NCI-H524 treated with DMSO at 0.1 percent for 48 hours (cell line): ENCODE data around the gene SPSB3.
"Not testable (repeated sequence)": the region's sequence is repeated elsewhere in the genome, so short reads cannot be mapped to it uniquely, and the experiment has no call there.

Experiments
- DNase-seq: peaks from one replicate; lab custom pipeline; 2025; lab: John Stamatoyannopoulos, UW

The SPSB3 gene

DNA sequence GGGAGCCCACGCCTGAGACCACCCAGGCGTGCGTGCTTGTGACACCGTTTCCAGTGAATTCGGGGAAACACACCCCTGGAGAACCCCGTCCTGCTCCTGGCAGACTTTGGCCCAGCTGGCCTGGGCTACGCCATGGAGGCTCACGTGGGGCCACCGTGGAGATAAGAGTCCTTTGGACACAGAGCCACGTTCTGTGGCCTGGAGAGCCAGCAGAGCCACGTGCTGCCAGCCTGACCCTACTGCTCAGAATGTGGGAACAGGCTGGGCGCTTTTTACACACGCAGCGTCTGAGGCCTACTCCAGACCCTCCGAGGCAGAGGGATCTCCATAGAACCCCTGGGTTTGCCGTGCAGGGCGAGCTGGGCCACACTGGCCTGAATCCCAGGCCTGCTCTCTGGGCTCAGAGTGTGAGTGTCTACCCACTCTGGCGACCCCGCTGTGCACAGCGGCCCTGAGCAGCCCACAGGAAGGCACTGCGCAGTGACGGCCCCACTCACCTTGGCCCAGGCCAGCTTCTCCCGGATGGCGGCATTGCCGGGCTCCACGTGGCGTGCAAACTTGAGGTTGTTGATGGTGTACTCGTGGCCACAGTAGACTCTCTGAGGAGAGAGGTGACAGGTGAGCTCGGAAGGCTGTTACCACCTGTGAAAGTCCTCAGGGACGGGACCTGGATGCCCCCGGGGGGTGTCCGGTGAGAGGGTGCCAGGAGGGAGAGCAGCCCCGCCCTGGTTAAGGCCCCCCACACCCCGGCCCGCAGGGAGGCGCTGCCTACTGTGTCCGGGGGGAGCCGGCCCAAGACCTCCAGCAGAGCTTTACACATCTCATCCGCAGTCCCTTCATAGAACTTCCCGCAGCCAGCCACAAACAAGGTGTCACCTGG, 34.3 kb upstream of the SPSB3 start:
- no peak for DNase-seq

DNA sequence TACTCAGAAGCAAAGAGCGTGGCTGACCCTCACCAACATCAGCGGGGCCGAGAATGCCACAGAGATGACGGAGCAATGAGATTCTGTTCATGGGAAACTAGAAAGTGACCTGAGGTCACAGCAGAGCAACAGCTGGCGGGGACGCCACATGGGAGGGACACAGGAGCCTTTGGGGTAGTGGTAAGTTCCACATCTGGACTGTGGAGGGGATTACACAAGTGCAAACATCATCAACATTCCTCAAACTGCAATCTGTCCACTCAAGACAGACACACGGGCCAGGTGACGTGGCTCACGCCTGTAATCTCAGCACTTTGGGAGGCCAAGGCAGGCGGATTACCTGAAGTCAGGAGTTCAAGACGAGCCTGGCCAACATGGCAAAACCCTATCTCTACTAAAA, 33.1 kb upstream of the SPSB3 start:
- no peak for DNase-seq

DNA sequence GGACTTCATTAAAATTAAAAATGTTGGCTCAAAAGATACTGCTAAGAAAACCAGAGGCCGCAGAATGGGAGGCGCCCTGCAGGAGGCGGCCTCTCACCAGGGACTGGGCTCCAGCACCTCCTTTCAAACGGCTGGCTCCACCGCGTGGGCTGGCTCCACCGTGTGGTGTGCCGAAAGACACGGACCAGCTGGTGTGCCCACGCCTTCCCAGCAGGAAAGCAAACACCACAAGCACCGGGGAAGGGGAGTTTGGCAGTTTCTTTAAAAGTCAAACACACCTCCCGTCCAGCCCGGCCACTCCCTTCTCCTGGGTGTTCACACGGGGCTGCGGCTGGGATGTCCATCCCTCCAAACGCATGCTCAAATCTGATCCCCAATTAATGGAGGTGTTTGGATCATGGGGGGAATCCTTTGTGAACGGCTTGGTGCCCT, 30.4 kb upstream of the SPSB3 start:
- DNase-seq, result peak; percentile 33

DNA sequence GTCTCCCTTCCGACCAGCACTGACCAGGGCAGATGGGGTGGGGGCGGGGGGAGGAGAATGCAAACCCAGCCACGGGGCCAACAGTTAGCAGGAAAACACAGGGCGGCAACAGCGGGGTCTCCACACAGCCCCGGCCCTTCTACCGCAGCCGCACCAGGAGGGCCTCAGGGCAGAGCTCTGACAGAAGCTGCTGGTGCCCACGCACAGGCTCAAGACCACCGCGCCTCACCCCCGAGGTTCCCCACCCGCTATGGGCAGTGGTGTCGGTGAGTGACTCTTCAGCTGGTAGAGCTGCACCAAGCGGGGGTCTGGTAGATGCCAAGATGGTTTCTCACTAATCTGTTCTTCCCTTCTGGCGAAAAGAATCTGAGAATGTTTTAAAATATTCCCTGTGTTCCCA, 28.2 kb upstream of the SPSB3 start:
- DNase-seq, result no peak

DNA sequence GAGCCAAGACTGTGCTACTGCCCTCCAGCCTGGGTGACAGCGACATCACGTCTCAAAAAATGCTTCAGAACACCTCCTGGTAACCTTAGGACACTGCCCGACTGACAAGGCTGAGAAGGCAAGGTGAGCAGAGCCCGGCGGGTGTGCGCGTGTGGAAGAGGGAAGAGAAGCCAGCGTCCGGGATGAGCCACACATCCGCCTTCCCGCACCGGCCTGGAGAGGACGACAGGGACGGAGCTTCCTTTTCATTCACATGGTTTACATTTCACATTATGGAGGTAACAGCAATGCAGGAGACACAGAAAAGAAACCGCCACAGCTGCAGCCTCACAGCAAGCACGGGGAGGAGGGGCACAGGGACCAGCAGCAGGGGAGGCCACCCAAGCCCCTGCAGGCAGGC, 27.7 kb upstream of the SPSB3 start:
- no peak for DNase-seq

DNA sequence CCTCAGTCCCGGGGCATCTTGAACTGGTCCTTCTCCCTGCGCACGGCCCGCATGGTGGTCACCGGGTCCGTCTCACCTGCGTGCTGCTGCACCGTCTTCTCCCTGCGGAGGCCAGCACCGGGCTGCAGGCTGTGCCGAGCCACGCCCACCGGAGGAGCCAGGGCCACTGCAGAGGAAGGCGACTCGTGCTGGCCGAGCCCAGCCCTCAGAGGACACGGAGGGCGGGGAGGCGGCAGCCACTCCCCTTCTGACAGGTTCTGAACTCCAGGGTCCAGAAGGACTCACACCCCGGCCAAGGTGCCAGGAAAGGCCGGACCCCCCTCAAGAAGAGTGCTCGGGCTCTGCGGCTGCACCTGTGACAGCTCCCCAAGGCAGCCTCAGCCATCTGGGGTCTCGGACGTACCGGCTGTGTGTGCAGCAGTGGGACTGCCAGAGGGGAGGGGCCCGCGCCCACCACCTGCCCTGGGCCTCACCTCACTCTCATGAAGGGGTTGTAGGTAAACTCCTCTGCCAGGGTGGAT, 27.0 kb upstream of the SPSB3 start:
- no peak for DNase-seq

DNA sequence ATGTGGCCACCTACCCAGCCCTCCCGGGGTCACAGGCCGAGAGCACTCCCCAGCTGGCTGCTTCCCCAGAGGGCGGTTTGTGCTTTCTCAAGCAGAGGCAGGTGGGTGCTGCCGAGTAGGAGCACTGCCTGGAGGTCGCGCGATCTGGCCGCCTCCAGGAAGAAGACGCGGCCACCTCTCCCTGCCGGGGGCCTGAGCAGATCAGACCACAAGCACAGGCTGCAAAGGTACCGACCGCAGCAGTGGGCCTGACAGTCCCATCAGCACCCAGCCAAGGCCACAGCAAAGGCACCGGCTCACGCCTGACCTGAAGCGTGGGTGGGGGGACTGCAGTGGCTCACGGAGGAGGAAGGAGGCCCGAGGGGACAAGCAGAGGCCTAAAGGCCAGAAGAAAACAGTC, 26.3 kb upstream of the SPSB3 start:
- DNase-seq, result no peak

DNA sequence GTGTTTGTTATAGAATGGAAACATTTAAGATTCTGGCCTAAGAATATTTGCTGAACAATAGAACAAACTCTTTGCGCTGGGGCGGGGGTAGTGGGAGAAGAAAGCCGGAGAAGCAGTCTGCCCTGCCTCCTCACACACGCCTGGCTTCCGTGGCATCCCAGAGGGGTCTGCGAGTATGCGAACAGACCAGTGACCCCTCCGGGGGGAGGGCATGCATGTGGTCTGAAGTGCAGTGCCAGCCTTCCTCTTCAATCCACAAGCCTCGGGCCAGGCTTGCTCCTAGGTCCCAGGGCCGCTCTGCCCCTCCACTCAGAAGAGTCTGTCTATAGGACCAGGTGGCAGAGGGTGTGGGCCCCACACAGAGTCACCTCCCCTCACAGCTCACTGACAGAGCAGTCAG, 25.3 kb upstream of the SPSB3 start:
- DNase-seq, result no peak

DNA sequence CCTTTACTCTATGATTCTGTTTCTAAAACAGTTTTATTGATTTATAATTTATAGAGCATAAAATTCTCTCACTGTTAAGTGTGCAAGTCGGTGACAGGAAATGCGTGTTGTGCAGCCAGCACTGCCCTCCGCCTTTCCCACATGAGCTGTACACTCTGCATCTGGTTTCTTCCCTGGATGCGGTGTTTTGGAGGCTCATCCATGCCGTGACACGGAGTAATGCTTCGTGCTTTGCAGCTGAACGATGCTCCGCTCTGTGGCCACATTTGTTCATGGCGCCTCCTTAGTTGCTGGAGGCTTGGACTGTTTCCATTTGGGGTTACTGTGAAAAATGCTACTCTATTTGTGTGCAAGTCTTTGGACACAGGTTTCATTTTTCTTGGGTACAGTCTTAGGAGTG, 18.3 kb upstream of the SPSB3 start:
- no peak for DNase-seq

DNA sequence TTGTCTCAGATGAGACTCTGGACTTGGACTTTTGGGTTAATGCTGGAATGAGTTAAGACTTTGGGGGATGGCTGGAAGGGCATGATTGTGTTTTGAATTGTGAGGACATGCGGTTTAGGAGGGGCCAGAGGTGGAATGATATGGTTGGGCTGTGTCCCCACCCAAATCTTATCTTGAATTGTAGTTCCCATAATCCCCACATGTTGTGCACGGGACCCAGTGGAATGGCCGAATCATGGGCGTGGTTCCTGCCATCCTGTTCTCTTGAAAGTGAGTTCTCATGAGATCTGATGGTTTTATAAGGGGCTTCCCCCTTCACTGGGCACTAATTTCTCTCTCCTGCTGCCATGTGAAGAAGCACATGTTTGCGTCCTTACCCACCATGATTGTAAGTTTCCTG, 16.9 kb upstream of the SPSB3 start:
- not testable (repeated sequence) for DNase-seq

DNA sequence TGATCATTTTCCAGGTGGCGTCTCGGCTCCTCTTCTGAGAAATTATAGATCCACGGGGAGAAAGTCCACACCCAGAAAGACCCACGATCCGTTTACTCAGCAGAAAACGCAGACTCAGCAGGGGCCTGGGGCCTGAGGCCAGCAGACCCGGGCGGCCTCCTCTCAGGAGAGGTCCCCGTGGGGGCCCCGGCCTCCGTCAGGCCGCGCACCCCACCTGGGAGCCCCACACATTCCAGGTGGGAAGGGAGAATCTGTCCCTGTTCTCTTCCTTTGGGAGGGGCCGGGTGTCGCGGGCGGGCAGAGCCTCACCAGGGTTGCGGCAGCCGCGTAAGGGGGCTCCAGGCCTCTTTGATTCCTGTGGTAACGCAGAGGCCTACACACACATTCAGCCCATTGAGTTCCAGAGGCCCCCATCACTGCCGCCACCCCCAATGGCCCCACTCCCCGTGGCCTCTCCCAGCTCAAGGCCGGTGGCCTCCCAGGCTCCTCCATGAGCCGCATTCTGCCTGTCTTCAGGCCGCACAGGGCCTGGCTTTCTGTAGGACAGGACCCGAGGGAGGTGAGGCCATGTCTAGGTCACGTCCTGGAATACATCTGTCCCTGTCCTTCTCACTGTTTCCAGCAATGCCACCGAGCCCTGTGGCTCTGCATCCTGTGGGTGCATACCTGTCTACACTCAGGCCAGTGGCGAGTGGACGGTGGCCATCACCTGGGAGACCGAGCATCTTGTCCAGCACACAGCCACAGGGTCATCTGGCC, 12.7 kb upstream of the SPSB3 start:
- DNase-seq, result no peak

DNA sequence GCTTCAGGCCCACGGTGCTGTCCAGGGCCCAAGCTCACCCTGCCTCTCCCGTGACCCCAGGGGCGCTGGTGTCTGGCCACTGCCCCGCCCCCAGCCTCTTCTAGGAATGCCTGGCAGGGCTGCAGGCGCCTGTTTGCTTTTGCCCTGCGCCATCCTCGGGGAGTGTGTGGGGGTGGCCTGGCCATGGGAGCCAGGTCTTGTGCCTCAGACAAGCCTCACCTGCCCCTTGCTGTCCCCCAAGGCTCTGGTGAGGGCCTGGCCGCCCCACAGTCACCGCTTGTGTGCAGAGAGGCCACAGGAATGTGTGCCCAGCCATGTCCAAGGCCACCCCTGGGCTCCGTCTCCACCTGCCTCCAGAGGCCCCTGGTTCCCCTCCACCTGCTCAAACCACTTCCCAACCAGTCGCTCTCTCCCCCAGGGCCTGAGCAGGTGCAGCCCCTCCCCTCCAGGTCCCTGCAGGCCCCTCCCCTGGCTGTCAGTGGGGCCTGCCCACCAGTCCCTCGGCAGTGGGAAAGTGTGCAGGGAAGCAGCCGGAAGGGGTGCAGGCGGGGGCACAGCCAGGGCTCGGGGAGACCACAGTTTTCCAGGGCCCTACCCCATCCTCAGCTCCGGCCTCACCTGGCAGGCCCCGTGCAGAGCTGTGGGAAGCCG, 12.0 kb upstream of the SPSB3 start:
- no peak for DNase-seq

DNA sequence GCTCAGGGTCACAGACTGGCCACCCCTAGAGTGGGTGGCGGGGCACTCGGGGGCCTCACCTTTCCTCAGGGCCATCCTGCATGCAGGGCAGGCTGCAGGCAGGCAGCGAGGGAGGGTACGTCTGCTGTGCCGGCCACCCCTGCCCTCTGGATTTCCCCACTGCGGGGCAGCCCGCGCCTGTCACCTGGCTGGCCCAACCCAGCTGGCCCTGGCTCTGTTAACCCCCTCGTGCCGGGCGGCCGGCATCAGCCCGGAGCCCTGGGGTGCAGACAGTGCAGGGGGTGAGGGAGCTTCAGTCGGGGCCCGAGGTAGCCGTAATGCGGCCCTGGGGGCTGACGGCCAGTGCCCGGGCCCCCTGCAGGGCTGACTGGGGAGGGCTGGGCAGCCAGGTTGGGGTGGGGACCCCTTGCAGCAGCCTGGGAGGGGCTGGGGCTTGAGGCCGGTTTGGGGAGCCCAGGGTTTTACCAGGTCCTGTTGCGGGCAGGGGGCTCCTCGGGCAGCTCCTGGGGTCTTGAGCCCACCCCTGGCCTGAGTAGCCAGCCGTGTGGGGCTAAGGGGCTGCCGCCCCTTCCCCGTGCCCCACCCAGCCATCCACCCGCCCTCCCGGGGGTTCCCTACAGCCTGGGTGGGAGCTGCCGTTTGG, 11.3 kb upstream of the SPSB3 start, which contains the start of gene IGFALS:
Gene IGFALS (minus strand): TSS at position 128 of the 643 bp plus-strand sequence. CDS start 53 bp downstream, at position 75.
- no peak for DNase-seq

DNA sequence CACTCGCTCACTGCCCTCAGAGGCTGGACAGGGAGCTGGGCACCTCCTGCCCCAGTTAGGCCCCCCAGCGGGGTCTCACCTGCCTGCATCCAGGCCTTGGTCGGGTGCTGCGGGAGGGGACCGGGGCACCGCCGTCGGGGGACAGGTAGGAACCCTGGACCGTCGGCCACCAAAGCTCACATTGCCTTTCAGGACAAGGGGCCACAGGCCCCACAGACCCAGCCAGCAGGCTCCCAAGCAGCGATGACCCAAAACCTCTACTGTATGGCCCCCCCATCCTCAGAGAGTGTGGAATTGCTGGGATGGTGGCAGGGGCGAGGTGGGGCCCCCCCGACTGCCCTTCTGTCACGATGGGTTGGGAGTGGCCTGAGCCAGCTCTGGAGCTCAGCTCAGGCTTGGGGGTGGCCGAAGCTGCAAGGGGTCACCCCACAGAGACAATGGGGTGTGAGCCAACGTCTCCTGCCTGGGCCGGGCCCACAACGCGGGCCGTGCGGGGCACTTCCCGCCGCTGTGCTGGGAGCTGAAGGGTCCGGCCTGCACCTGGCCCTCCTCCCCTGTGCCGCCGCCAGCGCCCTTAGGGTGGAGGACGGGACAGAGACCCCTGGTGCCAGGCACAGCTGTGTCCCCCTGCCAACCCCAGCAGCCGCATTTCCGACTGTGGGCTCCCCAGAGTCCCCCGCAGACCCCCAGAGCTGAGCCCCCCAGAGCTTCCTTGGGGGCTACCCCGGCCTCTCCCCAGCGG, 10.6 kb upstream of the SPSB3 start:
- DNase-seq, result no peak

DNA sequence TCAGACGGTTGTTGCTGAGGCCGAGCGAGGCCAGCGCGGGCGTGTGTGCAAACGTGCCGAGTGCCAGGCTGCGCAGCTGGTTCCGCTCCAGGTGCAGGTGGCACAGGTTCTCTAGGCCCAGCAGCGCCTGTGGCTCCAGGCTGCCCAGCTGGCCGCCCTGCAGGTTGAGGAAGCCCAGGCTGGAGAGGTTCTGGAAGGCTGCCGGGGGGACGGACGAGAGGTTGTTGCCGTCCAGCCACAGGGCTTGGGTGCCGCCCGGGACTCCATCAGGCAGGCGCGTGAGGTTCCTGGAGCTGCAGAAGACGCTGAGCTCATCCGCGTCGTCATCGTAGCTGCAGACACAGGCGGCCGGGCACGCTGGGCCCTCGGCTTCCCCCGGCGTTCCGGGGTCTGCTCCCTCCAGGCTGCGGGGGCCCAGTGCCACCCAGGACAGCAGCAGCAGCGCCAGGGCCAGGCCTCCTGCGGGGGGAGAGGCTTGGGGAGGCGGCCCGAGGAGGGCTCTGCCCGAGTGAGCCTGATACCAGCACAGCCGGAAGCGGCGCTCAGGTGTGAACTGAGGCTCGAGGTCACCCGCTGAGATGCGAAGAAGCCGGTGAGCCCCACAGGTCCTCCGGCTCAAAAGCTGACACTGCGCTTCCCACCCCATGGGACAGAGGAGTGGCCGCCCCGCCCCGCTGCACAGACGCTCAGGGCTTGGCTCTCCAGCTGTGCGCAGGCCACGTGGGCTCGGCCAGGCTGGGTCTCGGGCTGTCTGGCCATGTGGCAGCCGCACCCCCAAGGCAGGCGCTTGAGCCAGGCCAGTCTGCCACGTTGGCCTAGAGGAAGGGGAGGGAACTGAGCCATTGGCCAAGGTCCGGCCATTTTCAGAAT, 9.8 kb upstream of the SPSB3 start:
- no peak for DNase-seq

DNA sequence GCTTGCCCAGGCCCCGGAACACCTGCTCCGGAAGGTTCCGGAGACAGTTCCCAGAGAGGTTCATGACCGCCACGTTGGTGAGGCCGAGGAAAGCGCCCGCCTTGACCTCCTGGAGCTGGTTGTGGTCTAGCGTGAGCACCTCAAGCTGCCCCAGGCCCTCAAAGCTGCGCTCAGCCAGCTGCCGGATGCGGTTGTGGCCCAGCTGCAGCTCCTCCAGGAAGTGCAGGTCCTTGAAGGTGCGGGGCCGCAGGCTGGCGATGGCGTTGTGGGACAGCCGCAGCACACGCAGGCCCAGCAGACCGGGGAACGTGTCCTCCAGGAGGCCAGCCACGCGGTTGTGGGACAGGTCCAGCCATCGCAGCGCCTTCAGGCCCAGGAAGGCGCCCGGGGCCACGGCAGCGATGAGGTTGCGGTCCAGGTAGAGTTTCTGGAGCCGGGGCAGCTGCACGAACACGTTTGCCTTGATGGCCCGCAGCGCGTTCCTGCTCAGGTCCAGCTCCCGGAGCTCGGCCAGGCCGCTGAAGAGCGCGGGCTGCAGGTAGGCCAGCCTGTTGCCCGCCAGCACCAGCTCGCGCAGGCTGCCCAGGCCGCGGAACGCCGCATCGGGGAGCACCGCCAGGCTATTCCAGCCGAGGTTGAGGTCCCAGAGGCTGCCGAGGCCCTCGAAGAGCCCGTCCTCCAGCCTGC, 9.0 kb upstream of the SPSB3 start:
- no peak for DNase-seq

DNA sequence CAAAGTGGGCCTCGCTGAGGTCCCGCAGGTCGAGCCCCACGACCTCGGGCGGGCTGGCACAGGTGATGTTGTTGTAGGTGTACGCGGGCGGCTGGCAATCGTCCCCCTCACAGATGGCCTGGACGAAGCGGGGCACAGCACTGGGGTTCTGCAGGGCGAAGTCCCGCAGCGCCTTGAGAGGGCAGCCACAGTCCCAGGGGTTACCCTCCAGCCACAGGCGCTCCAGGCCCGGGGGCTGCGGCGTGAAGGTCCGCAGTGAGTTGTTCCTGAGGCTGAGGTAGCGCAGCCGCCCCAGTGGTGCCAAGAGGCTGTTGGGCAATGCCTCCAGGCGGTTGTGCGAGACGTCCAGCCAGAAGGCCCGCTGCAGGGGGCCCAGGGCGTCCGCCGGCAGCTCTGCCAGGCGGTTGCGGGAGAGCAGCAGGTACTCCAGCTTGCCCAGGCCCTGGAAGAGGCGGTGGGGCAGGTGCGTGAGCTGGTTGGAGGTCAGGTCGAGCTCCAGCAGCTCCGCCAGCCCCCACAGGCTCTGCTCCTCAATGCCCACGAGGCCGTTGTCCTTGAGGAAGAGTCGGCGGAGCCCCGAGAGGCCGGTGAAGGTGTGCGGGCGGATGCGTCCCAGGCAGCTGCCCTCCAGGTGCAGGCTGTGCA, 8.4 kb upstream of the SPSB3 start:
- no peak for DNase-seq

DNA sequence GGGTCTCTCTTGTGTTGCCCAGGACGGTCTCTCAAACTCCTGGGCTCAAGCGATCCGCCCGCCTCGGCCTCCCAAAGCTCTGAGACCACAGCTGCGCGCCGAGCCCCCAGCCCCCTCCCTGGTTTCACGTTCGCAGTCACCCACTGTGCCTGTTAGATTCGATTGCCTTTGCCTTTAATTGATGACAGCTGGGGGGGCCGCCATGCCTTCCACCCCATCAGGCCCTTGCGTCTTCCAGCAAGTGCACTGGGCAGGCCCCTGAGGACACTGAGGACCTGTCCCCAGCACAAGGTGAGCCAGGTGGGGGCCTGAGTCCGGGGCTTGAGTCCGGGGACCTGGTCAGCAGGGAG, 7.9 kb upstream of the SPSB3 start:
- no peak for DNase-seq

DNA sequence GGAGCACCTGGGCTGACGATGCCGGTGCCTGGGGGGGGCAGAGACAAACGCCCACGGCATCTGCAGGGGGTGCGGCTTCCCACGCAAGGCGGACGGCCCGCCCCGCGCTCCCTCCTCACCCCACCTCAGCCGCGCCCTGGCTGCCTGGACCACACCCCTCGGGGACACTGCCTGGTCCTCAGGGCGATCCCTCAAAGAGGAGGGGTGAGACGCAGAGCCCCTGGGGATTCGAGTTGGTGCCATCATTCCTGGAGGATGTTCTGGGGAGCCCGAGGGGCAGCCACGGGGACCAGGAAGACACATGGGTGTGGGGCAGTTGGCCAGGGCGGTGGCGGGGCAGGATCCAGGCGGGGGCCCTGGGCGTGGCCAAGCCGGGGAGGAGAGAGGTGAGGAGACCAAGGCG, 7.3 kb upstream of the SPSB3 start:
- DNase-seq, result no peak
